Effector CD8-positive, alpha-beta T cell (primary cell): ENCODE measurements around the gene CLTB.
A peak's percentile ranks its signal among the peaks of the same experiment; 100 is the strongest.
"Not testable (repeated sequence)": the region's sequence is repeated elsewhere in the genome, so short reads cannot be mapped to it uniquely, and the experiment has no call there.

ENCODE experiments used
- DNase-seq: peaks from one replicate; lab custom pipeline; 2025; lab: John Stamatoyannopoulos, UW
- total RNA-seq, 4 experiments: gene quantifications; one replicate each; lab custom pipeline; 2026; lab: John Stamatoyannopoulos, UW

Gene CLTB, protein sequence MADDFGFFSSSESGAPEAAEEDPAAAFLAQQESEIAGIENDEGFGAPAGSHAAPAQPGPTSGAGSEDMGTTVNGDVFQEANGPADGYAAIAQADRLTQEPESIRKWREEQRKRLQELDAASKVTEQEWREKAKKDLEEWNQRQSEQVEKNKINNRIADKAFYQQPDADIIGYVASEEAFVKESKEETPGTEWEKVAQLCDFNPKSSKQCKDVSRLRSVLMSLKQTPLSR
- 39.4 to 75.2 (median 49.6) reads per million in 4 experiments for total RNA-seq

DNA sequence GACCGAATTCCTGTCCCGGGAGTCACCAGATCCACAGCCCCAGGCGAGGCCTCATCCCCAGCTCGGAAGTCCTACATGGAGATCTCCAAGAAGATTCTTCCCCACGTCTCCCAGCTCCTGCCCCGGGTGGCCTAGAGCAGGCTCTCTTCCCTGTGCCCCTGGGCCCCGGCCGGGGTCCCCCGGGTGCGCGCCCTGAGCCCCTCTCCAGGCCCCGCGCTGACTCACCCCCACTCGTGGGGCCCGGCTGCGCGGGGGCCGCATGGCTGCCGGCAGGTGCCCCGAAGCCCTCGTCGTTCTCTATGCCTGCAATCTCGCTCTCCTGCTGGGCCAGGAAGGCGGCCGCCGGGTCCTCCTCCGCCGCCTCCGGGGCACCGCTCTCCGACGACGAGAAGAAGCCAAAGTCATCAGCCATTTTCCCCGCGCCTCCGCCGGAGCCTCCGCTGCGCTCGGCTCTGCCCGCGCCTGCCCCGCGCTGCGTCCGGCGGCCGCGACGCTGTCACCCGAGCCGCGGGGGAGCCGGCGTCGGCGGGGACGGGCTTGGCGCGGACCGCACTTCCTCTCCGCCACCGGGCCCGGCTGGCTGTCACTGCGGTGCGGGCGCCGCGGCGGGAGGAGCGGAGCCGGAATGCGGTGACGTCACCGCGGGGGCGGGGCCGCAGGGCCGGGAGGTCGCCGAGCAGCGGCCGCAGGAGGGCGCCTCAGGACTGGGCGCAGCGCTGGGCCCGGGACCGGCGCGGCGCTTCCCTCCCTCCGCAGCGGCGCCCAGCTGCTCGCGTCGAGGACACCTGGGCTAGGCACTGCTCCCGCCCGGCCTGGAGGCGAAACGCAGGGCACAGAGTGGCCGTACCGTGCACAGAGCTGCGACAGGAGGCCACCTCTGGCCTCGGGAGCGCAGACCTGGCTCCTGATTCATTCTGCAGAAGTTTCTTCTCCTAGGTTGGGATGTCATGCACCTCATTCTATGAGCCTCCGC is at the start of gene CLTB:
CLTB (minus strand) TSS at position 588 of the 973 bp plus-strand sequence; CDS start at position 412, 176 bp downstream.
- peak; percentile 84 for DNase-seq

GRCh38 chr5:176463113-176463764 is 46.9 kb upstream of the CLTB start:
- no peak for DNase-seq

GRCh38 chr5:176461349-176461748 is 45.0 kb upstream of the CLTB start:
- no peak for DNase-seq

- DNase-seq, result no peak
Observed at GRCh38 chr5:176458904-176459561, 42.7 kb upstream of the CLTB start.

DNA sequence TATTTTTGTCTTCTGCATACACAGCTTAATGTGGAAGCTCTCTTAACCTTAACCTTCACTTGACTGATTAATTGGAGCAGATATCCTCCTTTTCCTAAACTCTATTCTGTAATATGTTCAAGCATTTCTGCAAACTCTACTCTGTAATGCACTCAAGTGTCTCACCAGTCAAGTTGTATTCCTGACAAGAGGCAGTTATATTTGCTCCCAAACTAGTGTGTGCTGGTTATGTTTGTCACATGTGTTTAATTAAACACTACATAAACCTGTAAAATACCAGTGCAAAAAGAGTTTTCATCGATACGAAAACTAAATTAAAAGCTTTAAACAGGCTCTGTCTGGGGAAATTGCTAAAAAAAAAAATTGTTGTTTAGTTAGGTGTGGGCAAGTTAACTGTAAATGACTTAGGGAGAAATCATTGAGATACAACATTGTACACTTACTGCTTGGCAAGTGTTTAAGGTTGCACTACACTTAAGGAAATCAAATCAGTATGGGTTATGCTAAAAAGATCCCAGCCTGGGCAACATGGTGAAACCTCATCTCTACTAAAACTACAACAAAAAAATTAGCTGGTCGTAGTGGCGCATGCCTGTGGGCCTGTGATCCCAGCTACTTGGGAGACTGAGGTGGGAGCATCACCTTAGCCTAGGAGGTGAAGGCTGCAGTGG is 38.5 kb upstream of the CLTB start:
- no peak for DNase-seq

DNA sequence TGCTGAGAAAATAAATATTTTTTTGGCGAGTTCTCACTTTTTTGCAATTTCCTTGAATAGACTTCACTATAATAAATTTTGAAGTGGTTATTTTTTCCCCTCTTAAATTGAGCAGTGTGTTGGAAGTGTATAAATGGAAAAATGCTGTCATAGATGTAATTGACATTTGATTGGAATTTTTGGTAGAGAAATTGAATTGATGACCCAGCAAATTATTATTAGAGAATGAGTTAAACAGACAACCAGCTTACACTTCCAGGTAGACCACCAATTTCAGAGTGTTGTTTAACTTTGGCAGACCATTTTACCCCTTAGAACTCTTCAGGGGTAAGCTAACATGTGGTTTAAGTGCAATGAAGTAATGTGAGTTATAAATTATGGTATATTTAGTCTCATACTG is 33.7 kb upstream of the CLTB start:
- DNase-seq, result no peak

GRCh38 chr5:176447978-176448608 is 31.8 kb upstream of the CLTB start, which contains the start of gene FAF2:
TSS of gene FAF2 (plus strand) at chr5:176448385. CDS start at chr5:176448408, 23 bp downstream.
- peak; percentile 96 for DNase-seq

GRCh38 chr5:176447591-176447977 is 31.2 kb upstream of the CLTB start:
- no peak for DNase-seq

- peak; percentile 12 for DNase-seq
Observed at GRCh38 chr5:176446884-176447590, 30.7 kb upstream of the CLTB start.

DNA sequence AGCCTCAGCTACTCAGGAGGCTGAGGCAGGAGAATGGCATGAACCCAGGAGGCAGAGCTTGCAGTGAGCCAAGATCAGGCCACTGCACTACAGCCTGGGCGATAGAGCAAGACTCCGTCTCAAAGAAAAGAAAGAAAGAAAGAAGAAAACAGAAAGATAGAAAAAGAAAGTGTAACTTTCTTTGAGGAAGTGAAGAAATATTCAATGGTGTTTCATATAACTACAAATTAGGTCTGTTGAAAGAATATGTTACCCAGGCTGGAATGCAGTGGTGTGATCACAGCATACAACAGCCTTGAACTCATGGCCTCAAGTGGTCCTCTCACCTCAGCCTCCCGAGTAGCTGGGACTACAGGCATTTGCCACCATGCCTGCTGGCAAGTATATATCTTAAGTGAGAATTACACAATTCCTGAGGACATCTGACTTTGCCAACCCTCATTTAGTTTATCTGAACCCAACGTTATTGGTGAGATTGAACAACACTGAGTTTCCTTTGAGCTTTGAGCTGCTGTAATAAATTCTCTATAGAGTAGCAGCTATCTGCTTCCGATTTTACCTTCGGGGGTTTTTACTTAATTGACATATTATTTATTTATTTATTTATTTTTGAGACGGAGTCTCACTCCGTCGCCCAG is 29.8 kb upstream of the CLTB start:
- no peak for DNase-seq

- DNase-seq, result no peak
Observed at GRCh38 chr5:176444742-176445141, 28.4 kb upstream of the CLTB start.

DNA sequence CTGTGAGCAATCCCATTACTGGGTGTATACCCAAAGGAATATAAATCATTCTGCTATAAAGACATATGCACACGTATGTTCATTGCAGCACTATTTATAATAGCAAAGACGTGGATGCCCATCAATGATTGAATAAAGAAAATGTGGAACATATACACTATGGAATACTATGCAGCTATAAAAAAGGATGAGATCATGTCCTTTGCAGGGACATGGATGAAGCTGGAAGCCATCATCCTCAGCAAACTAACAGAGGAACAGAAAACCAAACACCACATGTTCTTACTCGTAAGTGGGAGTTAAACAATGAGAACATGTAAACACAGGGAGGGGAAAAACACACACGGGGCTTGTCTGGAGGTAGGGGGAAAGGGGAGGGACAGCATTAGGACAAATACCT is 26.6 kb upstream of the CLTB start:
- not testable (repeated sequence) for DNase-seq

DNA sequence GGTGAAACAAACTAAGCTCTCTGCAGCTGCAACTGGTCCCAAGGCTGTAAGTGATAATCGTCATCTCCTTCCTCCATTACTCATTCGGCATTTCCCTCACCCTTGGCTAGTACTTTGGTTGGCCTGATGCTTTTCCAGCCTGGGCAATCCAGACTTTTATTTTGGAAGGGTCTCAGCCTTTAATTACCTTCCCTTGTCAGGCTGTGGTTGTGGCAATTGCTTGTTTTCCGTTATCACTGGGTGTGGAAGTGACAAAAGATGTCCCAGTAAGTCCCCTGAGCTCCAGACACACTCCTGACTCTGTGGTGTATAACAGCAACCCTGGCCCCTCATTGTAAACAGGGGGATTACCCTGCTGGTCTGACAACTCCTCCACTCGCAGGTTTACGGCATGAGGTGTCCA is 25.6 kb upstream of the CLTB start:
- DNase-seq, result no peak

DNA sequence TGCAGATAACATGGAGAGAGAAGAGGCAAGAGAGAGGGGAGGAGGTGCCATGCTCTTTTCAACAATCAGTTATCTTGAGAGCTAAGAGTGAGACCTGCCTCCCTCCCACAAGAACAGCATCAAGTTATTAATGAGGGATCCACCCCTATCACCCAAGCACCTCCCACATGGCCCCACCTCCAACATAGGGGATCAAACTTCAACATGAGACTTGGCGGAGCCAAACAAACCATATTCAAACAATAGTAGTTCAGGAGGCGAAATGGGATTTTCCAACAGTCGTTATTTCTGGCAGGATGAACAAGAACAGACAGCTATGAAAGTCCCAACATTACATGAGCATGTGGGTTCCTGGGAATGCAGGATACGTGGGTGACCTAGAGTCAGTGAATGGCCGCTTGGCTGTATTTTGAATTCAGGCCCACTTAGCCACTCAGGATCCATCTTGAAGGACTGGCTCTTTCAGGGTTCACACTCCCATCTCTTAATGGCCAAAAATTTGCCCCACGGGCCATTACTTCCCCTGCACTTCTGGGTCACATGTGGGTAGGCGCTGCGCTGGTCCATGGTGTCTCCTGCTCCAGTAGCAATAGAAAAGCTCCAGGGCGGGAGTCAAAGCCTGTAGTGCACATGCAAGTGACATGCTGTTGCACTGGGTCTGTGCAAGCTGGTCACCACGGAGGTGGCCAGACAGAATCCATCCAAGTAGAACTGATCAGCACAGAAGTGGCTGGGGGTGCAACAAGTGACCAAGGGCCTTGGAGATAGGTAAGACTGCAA is 24.8 kb upstream of the CLTB start:
- DNase-seq, result no peak

DNA sequence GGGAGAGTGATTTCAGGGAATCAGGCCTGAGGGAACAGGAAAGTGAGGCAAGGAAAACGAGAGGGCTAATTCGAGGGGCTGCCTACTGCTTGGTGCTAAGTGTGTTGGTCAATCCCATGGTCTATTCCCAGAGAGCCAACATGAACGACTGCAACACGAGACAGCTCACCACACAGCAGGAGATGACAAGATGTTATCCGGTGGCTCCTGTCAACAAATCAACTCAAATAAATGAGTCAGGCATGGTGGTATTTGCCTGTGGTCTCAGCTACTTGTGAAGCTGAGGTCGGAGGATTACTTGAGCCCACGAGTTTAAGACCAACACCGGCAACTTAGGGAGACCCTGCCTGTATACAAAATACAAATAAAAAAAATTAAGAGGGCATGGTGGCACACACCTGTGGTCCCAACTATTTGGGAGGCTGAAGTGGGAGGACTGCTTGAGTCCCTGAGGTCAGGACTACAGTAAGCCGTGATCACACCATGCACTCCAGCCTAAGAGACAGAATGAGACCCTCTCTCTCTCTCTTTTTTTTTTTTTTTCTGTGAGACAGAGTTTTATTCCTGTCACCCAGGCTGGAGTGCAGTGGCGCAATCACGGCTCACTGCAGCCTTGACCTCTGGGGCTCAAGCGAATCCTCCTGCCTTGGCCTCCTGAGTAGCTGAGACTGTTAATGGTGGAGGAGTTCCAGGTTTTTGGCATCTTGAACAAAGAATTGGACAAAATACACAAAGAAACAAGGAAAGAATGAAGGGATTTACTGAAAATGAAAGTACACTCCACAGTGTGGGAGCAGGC is 22.8 kb upstream of the CLTB start:
- no peak for DNase-seq

DNA sequence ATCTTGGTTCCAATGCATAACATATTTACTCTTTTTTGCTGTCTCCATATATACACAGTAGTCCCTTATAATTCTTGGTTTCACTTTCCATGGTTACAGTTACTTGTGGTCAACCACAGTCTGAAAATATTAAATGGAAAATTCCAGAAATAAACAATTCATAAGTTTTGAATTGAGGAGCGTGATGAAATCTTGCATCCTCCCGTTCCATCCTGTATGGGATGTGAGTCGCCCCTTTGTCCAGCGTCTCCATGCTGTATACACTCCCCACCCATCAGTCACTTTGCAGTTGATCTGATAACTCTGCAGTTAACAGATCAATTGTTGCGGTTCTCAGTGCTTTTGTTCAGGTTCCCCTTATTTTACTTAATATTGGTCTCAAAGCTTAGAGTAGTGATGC is 20.3 kb upstream of the CLTB start:
- DNase-seq, result no peak

DNA sequence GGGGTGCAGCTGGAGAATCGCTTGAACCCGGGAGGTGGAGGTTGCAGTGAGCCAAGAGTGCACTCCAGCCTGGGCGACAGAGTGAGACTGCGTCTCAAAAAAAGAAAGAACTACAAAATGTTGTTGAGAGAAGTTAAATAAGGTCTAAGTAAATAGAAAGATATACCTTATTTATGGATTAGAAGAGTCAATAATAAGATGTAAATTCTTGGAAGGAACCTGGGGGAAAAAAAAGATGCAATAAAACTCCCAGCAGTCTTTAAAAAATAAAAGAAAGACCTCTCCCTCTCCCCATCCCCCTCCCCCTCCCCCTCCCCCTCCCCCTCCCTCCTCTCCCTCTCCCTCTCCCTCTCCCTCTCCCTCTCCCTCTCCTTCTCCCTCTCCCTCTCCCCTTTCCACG is 16.4 kb upstream of the CLTB start:
- DNase-seq, result no peak

GRCh38 chr5:176429972-176430371 is 13.6 kb upstream of the CLTB start:
- DNase-seq, result no peak
